ENCODE measurements around the gene ZNF80.

ZNF80 gene

GRCh38 chr3:114216186-114216970, 21.0 kb downstream of the ZNF80 start:
- Histone ChIP-seq H3K27ac (ENCODE audit: insufficient read depth in 1 of 2, low read depth in 1 of 2, low read length in 2 of 2, poor library complexity in 1 of 2, severe bottlenecking in 2 of 2) (no peak overlapping the region), H3K27me3 (replicated peaks in 2 of 5; ENCODE audit: control insufficient read depth in 4 of 5, insufficient read depth in 5 of 5, low read length in 4 of 5) (peaks cover 0 to 7% (median 0%) of the 10 kb centered on the region in 5 experiments), H3K4me1 (ENCODE audit: control extremely low read depth in 1 of 4, control insufficient read depth in 4 of 4, insufficient read depth in 4 of 4, low read length in 3 of 4) (peaks cover 8 to 17% (median 12%) of the 10 kb centered on the region in 4 experiments), H3K4me3 (ENCODE audit: control insufficient read depth in 1 of 7, extremely low read depth in 1 of 7, insufficient read depth in 4 of 7, low read depth in 2 of 7, low read length in 6 of 7) (no peak overlapping the region), H3K36me3 (ENCODE audit: control insufficient read depth in 4 of 4, insufficient read depth in 4 of 4, low read length in 3 of 4) (no peaks in the 10 kb centered on the region), H3K9me3 (ENCODE audit: control extremely low read depth in 1 of 5, control insufficient read depth in 4 of 5, insufficient read depth in 2 of 5, low read depth in 1 of 5, low read length in 4 of 5) (no peaks in the 10 kb centered on the region)
- WGBS (ENCODE audit: insufficient coverage), result 96% methylated on average over 5 of the region's 5 CpGs
- no peak for DNase-seq
- CTCF ChIA-PET, result no interaction called here
- POLR2A ChIA-PET, result no interaction called here

- H3K9me3 ChIP-seq (ENCODE audit: control extremely low read depth in 1 of 5, control insufficient read depth in 4 of 5, insufficient read depth in 2 of 5, low read depth in 1 of 5, low read length in 4 of 5), result no peaks in the 10 kb centered on the region
- H3K27ac ChIP-seq (ENCODE audit: insufficient read depth in 1 of 2, low read depth in 1 of 2, low read length in 2 of 2, poor library complexity in 1 of 2, severe bottlenecking in 2 of 2), result no peak overlapping the region
- WGBS (ENCODE audit: insufficient coverage), result 92% methylated on average over 5 of the region's 6 CpGs
- H3K4me3 ChIP-seq (ENCODE audit: control insufficient read depth in 1 of 7, extremely low read depth in 1 of 7, insufficient read depth in 4 of 7, low read depth in 2 of 7, low read length in 6 of 7), result peak overlapping the region in 4 of 7 experiments; percentile 43 to 76 (median 66)
- DNase-seq, result peak in 2 of 3 donors; percentile 1 to 11
- peaks cover 8 to 17% (median 12%) of the 10 kb centered on the region in 4 experiments for H3K4me1 ChIP-seq (ENCODE audit: control extremely low read depth in 1 of 4, control insufficient read depth in 4 of 4, insufficient read depth in 4 of 4, low read length in 3 of 4)
- H3K27me3 ChIP-seq (replicated peaks in 2 of 5; ENCODE audit: control insufficient read depth in 4 of 5, insufficient read depth in 5 of 5, low read length in 4 of 5), result peaks cover 0 to 7% (median 0%) of the 10 kb centered on the region in 5 experiments
- H3K36me3 ChIP-seq (ENCODE audit: control insufficient read depth in 4 of 4, insufficient read depth in 4 of 4, low read length in 3 of 4), result no peaks in the 10 kb centered on the region
- CTCF ChIA-PET, result no interaction called here
- POLR2A ChIA-PET, result interaction anchor here (0.7 kb wide), 1 partner anchor 432 kb away, joined by 5 read pairs; no protein-coding TSS in a partner anchor
Observed at GRCh38 chr3:114214542-114215341, 22.6 kb downstream of the ZNF80 start.

- CTCF ChIA-PET, result interaction anchor here (0.6 to 1.9 kb wide), 4 partner anchors 9 to 369 kb away, joined by 3 to 4 read pairs (median 4); no protein-coding TSS in a partner anchor
- Histone ChIP-seq H3K36me3 (ENCODE audit: control insufficient read depth in 4 of 4, insufficient read depth in 4 of 4, low read length in 3 of 4) (no peaks in the 10 kb centered on the region), H3K27ac (ENCODE audit: insufficient read depth in 1 of 2, low read depth in 1 of 2, low read length in 2 of 2, poor library complexity in 1 of 2, severe bottlenecking in 2 of 2) (peak overlapping the region in 1 of 2 experiments; percentile 51), H3K27me3 (replicated peaks in 2 of 5; ENCODE audit: control insufficient read depth in 4 of 5, insufficient read depth in 5 of 5, low read length in 4 of 5) (peaks cover 0 to 6% (median 0%) of the 10 kb centered on the region in 5 experiments), H3K4me1 (ENCODE audit: control extremely low read depth in 1 of 4, control insufficient read depth in 4 of 4, insufficient read depth in 4 of 4, low read length in 3 of 4) (peaks cover 8 to 17% (median 12%) of the 10 kb centered on the region in 4 experiments), H3K4me3 (ENCODE audit: control insufficient read depth in 1 of 7, extremely low read depth in 1 of 7, insufficient read depth in 4 of 7, low read depth in 2 of 7, low read length in 6 of 7) (peak overlapping the region in 6 of 7 experiments; percentile 43 to 76 (median 62)), H3K9me3 (ENCODE audit: control extremely low read depth in 1 of 5, control insufficient read depth in 4 of 5, insufficient read depth in 2 of 5, low read depth in 1 of 5, low read length in 4 of 5) (no peaks in the 10 kb centered on the region)
- peak; percentile 55 to 91 (median 85) for DNase-seq
- 24% methylated on average over 14 of the region's 19 CpGs for WGBS (ENCODE audit: insufficient coverage)
- POLR2A ChIA-PET, result no interaction called here
Observed at GRCh38 chr3:114213627-114214541, 23.5 kb downstream of the ZNF80 start.

GRCh38 chr3:114213292-114213626, 24.1 kb downstream of the ZNF80 start:
- H3K4me1 ChIP-seq (ENCODE audit: control extremely low read depth in 1 of 4, control insufficient read depth in 4 of 4, insufficient read depth in 4 of 4, low read length in 3 of 4), result peaks cover 8 to 17% (median 12%) of the 10 kb centered on the region in 4 experiments
- WGBS (ENCODE audit: insufficient coverage), result 17% methylated on average over 1 of the region's 4 CpGs
- peak overlapping the region in 6 of 7 experiments; percentile 43 to 76 (median 62) for H3K4me3 ChIP-seq (ENCODE audit: control insufficient read depth in 1 of 7, extremely low read depth in 1 of 7, insufficient read depth in 4 of 7, low read depth in 2 of 7, low read length in 6 of 7)
- CTCF ChIA-PET, result interaction anchor here (0.6 to 1.9 kb wide), 4 partner anchors 9 to 368 kb away, joined by 3 to 4 read pairs (median 4); no protein-coding TSS in a partner anchor
- POLR2A ChIA-PET, result no interaction called here
- peak overlapping the region in 1 of 2 experiments; percentile 51 for H3K27ac ChIP-seq (ENCODE audit: insufficient read depth in 1 of 2, low read depth in 1 of 2, low read length in 2 of 2, poor library complexity in 1 of 2, severe bottlenecking in 2 of 2)
- H3K9me3 ChIP-seq (ENCODE audit: control extremely low read depth in 1 of 5, control insufficient read depth in 4 of 5, insufficient read depth in 2 of 5, low read depth in 1 of 5, low read length in 4 of 5), result no peaks in the 10 kb centered on the region
- DNase-seq, result no peak
- peaks cover 0 to 3% (median 0%) of the 10 kb centered on the region in 5 experiments for H3K27me3 ChIP-seq (replicated peaks in 2 of 5; ENCODE audit: control insufficient read depth in 4 of 5, insufficient read depth in 5 of 5, low read length in 4 of 5)
- no peaks in the 10 kb centered on the region for H3K36me3 ChIP-seq (ENCODE audit: control insufficient read depth in 4 of 4, insufficient read depth in 4 of 4, low read length in 3 of 4)

GRCh38 chr3:114212646-114213045, 24.7 kb downstream of the ZNF80 start:
- no peak overlapping the region for H3K27ac ChIP-seq (ENCODE audit: insufficient read depth in 1 of 2, low read depth in 1 of 2, low read length in 2 of 2, poor library complexity in 1 of 2, severe bottlenecking in 2 of 2)
- ChIA-PET CTCF (interaction anchor here (1.9 kb wide), 1 partner anchor 54 kb away, joined by 4 read pairs; no protein-coding TSS in a partner anchor), POLR2A (no interaction called here)
- no peaks in the 10 kb centered on the region for H3K36me3 ChIP-seq (ENCODE audit: control insufficient read depth in 4 of 4, insufficient read depth in 4 of 4, low read length in 3 of 4)
- WGBS (ENCODE audit: insufficient coverage), result 93% methylated on average over 2 of the region's 4 CpGs
- peaks cover 0 to 3% (median 0%) of the 10 kb centered on the region in 5 experiments for H3K27me3 ChIP-seq (replicated peaks in 2 of 5; ENCODE audit: control insufficient read depth in 4 of 5, insufficient read depth in 5 of 5, low read length in 4 of 5)
- H3K4me3 ChIP-seq (ENCODE audit: control insufficient read depth in 1 of 7, extremely low read depth in 1 of 7, insufficient read depth in 4 of 7, low read depth in 2 of 7, low read length in 6 of 7), result no peak overlapping the region
- no peak for DNase-seq
- peaks cover 8 to 17% (median 12%) of the 10 kb centered on the region in 4 experiments for H3K4me1 ChIP-seq (ENCODE audit: control extremely low read depth in 1 of 4, control insufficient read depth in 4 of 4, insufficient read depth in 4 of 4, low read length in 3 of 4)
- H3K9me3 ChIP-seq (ENCODE audit: control extremely low read depth in 1 of 5, control insufficient read depth in 4 of 5, insufficient read depth in 2 of 5, low read depth in 1 of 5, low read length in 4 of 5), result no peaks in the 10 kb centered on the region

- Histone ChIP-seq H3K9me3 (ENCODE audit: control extremely low read depth in 1 of 5, control insufficient read depth in 4 of 5, insufficient read depth in 2 of 5, low read depth in 1 of 5, low read length in 4 of 5) (no peaks in the 10 kb centered on the region), H3K36me3 (ENCODE audit: control insufficient read depth in 4 of 4, insufficient read depth in 4 of 4, low read length in 3 of 4) (no peaks in the 10 kb centered on the region), H3K27ac (ENCODE audit: insufficient read depth in 1 of 2, low read depth in 1 of 2, low read length in 2 of 2, poor library complexity in 1 of 2, severe bottlenecking in 2 of 2) (no peak overlapping the region), H3K4me3 (ENCODE audit: control insufficient read depth in 1 of 7, extremely low read depth in 1 of 7, insufficient read depth in 4 of 7, low read depth in 2 of 7, low read length in 6 of 7) (no peak overlapping the region), H3K27me3 (replicated peaks in 2 of 5; ENCODE audit: control insufficient read depth in 4 of 5, insufficient read depth in 5 of 5, low read length in 4 of 5) (no peaks in the 10 kb centered on the region), H3K4me1 (ENCODE audit: control extremely low read depth in 1 of 4, control insufficient read depth in 4 of 4, insufficient read depth in 4 of 4, low read length in 3 of 4) (peaks cover 0 to under 1% (median 0%) of the 10 kb centered on the region in 4 experiments)
- DNase-seq, result no peak
- 80% methylated on average over 2 of the region's 4 CpGs for WGBS (ENCODE audit: insufficient coverage)
- ChIA-PET POLR2A (no interaction called here), CTCF (no interaction called here)
Observed at GRCh38 chr3:114207768-114208167, 29.6 kb downstream of the ZNF80 start.

Data from common myeloid progenitor, CD34-positive (primary cell).